Dendritic cell treated with granulocyte-macrophage colony-stimulating factor and Interleukin-4, amounts not matched to agents 40 ng/mL and 50 ng/mL, for 4 days (primary cell): ENCODE measurements around the gene TSPY4.
"Not testable (repeated sequence)": the region's sequence is repeated elsewhere in the genome, so short reads cannot be mapped to it uniquely, and the experiment has no call there.

Source experiments
- H3K27ac Mint-ChIP-seq: one replicate; pipeline ENCODE4 v1.8.0; 2022; ENCODE audit warnings: mild to moderate bottlenecking, mixed read lengths
- H3K27me3 Mint-ChIP-seq: one replicate; pipeline ENCODE4 v1.8.0; 2022; ENCODE audit warnings: mild to moderate bottlenecking, mixed read lengths
- H3K36me3 Mint-ChIP-seq: one replicate; pipeline ENCODE4 v1.8.0; 2022; ENCODE audit warnings: low read depth, mixed read lengths
- H3K4me1 Mint-ChIP-seq: one replicate; pipeline ENCODE4 v1.8.0; 2022; ENCODE audit warnings: low read depth, mixed read lengths
- H3K4me3 Mint-ChIP-seq: one replicate; pipeline ENCODE4 v1.8.0; 2022; ENCODE audit warnings: mild to moderate bottlenecking, moderate library complexity, mixed read lengths
- H3K9me3 Mint-ChIP-seq: one replicate; pipeline ENCODE4 v1.8.0; 2022; ENCODE audit warnings: mixed read lengths
- intact Hi-C: fragments of 100-400 bp; cut with micrococcal nuclease; formaldehyde crosslinking; loops from one replicate; pipeline ENCODE4 v1.15.0; 2022

Gene TSPY4, protein sequence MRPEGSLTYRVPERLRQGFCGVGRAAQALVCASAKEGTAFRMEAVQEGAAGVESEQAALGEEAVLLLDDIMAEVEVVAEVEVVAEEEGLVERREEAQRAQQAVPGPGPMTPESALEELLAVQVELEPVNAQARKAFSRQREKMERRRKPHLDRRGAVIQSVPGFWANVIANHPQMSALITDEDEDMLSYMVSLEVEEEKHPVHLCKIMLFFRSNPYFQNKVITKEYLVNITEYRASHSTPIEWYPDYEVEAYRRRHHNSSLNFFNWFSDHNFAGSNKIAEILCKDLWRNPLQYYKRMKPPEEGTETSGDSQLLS

DNA sequence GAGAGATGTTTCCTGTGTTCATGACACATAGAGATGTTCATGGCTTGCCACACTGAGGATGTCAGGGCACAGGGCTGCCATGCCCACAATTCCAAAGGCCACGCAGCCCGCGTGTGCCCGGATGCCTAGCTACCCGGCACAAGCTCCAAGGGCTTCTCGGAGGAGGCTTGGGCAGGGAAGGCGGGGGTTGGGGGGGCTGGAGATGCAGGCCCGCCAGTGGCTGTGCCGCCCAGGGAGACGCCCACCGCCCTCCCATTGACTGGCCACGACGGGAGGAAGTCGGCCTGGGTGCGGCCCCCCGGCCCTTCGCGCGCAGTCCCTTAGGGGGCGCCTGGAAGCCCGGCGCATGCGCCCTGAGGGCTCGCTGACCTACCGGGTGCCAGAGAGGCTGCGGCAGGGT, at the start of gene TSPY4:
Gene TSPY4, plus strand, starts transcription at position 301 of the 400 bp plus-strand sequence. Its CDS starts 46 bp downstream, at position 347.
- H3K27ac Mint-ChIP-seq, intact Hi-C loops, H3K4me1 Mint-ChIP-seq, H3K9me3 Mint-ChIP-seq, H3K4me3 Mint-ChIP-seq, H3K36me3 Mint-ChIP-seq, H3K27me3 Mint-ChIP-seq: not testable (repeated sequence)

GRCh38 chrY:9320996-9321395, 16.3 kb upstream of the TSPY4 start:
- H3K4me3 Mint-ChIP-seq, result no peak overlapping the region
- H3K36me3 Mint-ChIP-seq, result no peaks in the 10 kb centered on the region
- no peaks in the 10 kb centered on the region for H3K27me3 Mint-ChIP-seq
- intact Hi-C loops, result no loop called here
- no peak overlapping the region for H3K27ac Mint-ChIP-seq
- no peaks in the 10 kb centered on the region for H3K4me1 Mint-ChIP-seq
- H3K9me3 Mint-ChIP-seq, result peaks cover 19% of the 10 kb centered on the region

DNA sequence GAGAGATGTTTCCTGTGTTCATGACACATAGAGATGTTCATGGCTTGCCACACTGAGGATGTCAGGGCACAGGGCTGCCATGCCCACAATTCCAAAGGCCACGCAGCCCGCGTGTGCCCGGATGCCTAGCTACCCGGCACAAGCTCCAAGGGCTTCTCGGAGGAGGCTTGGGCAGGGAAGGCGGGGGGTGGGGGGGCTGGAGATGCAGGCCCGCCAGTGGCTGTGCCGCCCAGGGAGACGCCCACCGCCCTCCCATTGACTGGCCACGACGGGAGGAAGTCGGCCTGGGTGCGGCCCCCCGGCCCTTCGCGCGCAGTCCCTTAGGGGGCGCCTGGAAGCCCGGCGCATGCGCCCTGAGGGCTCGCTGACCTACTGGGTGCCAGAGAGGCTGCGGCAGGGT, 20.2 kb downstream of the TSPY4 start, which contains the start of gene TSPY8:
Gene TSPY8, plus strand, starts transcription at position 301 of the 400 bp plus-strand sequence. Its CDS starts 46 bp downstream, at position 347.
- not testable (repeated sequence) for H3K36me3 Mint-ChIP-seq

More for the DNA sequence above, 20.2 kb downstream of the TSPY4 start, which contains the start of gene TSPY8:
- H3K4me3 Mint-ChIP-seq, intact Hi-C loops, H3K27me3 Mint-ChIP-seq, H3K4me1 Mint-ChIP-seq, H3K27ac Mint-ChIP-seq, H3K9me3 Mint-ChIP-seq: not testable (repeated sequence)
